K562 (cell line): ENCODE data around the gene TNFAIP8L1.

ENCODE experiments used
- CCAR2 ChIP-seq: fragments of 200-400 bp; formaldehyde crosslinking; IDR thresholded peaks from 2 replicates; pipeline ENCODE4 v1.6.1; 2017; ENCODE audit warnings: mild to moderate bottlenecking, low read depth, low read length
- EP300 ChIP-seq: IDR thresholded peaks from 2 replicates; pipeline ENCODE4 v1.6.1; 2012; ENCODE audit warnings: low read length, improper control_type of control experiment
- EZH2 ChIP-seq: IDR thresholded peaks from 2 replicates; pipeline ENCODE4 v1.6.1; 2012; ENCODE audit warnings: low read depth, mild to moderate bottlenecking, inconsistent platforms, low read length, borderline replicate concordance
- GATAD2B ChIP-seq: fragments of 450-650 bp; IDR thresholded peaks from 2 replicates; pipeline ENCODE4 v1.6.1; 2017; ENCODE audit warnings: mild to moderate bottlenecking, borderline replicate concordance
- HMG20B ChIP-seq: fragments of 250-450 bp; sonication (Bioruptor Pico); IDR thresholded peaks from 2 replicates; pipeline ENCODE4 v1.5.0; 2021; ENCODE audit warnings: mild to moderate bottlenecking
- PHF20 ChIP-seq: fragments of 450-650 bp; IDR thresholded peaks from 2 replicates; pipeline ENCODE4 v1.6.1; 2018; ENCODE audit not compliant: partially characterized antibody
- TARDBP ChIP-seq: fragments of 450-650 bp; IDR thresholded peaks from 2 replicates; pipeline ENCODE4 v1.6.1; 2016
- ZBTB7A ChIP-seq: IDR thresholded peaks from 2 replicates; pipeline ENCODE4 v1.6.1; 2011; ENCODE audit warnings: low read depth, mild to moderate bottlenecking, low read length, moderate library complexity, borderline replicate concordance; ENCODE audit not compliant: control insufficient read depth
- ZEB2 ChIP-seq: fragments of 450-650 bp; IDR thresholded peaks from 2 replicates; pipeline ENCODE4 v1.6.1; 2016
- ZNF77 ChIP-seq: fragments of 250-450 bp; sonication (Bioruptor Pico); IDR thresholded peaks from 2 replicates; pipeline ENCODE4 v1.5.0; 2020
- TF ChIP-seq, protein P1 (sequence below), 3 experiments: IDR thresholded peaks in 2 of 3; conservative IDR thresholded peaks in 1 of 3; 2 replicates each; pipeline ENCODE4 v1.5.1; 2011 to 2012; ENCODE audit warnings: low read length in 3 of 3, mild to moderate bottlenecking in 3 of 3, control low read depth in 2 of 3, improper control_type of control experiment in 1 of 3, inconsistent platforms in 1 of 3, low read depth in 1 of 3, mixed read lengths in 1 of 3, moderate library complexity in 1 of 3; ENCODE audit not compliant: insufficient read depth in 2 of 3
- TF ChIP-seq, protein P2 (sequence below): sonication (generic); formaldehyde crosslinking; IDR thresholded peaks from 2 replicates; pipeline ENCODE4 v1.8.0; 2022; ENCODE audit warnings: mild to moderate bottlenecking, missing genetic modification reagents
- TF ChIP-seq, protein P3 (sequence below): fragments of 450-650 bp; formaldehyde crosslinking; IDR thresholded peaks from 2 replicates; pipeline ENCODE4 v1.4.0; 2020; ENCODE audit warnings: mild to moderate bottlenecking, mixed read lengths
- TF ChIP-seq, protein P4 (sequence below): fragments of 250-450 bp; sonication (Bioruptor Pico); IDR thresholded peaks from 2 replicates; pipeline ENCODE4 v1.5.1; 2021; ENCODE audit warnings: mild to moderate bottlenecking

DNA sequence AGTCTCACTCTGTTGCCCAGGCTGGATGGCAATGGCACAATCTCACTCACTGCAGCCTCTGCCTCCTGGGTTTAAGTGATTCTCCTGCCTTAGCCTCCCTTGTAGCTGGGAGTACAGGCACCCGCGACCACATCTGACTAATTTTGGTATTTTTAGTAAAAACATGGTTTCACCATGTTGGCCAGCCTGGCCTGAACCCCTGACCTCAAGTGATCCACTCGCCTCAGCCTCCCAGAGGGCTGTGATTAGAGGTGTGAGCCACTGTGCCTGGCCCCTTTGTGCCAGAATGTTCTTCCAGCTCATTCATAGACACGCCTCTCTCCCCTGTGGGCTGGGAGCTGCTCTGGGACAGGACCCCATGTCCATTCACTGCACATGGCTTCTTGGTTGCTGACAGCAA, 21.7 kb downstream of the TNFAIP8L1 start:
- no peak for TF ChIP-seq HMG20B (CRISPR knock-in tag)
- TF ChIP-seq, protein P1, sequence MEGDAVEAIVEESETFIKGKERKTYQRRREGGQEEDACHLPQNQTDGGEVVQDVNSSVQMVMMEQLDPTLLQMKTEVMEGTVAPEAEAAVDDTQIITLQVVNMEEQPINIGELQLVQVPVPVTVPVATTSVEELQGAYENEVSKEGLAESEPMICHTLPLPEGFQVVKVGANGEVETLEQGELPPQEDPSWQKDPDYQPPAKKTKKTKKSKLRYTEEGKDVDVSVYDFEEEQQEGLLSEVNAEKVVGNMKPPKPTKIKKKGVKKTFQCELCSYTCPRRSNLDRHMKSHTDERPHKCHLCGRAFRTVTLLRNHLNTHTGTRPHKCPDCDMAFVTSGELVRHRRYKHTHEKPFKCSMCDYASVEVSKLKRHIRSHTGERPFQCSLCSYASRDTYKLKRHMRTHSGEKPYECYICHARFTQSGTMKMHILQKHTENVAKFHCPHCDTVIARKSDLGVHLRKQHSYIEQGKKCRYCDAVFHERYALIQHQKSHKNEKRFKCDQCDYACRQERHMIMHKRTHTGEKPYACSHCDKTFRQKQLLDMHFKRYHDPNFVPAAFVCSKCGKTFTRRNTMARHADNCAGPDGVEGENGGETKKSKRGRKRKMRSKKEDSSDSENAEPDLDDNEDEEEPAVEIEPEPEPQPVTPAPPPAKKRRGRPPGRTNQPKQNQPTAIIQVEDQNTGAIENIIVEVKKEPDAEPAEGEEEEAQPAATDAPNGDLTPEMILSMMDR (IDR thresholded peaks at IDR 0.05 in 2 of 3, conservative IDR thresholded peaks at IDR 0.05 in 1 of 3; ENCODE audit: insufficient read depth in 2 of 3, low read depth in 1 of 3, low read length in 3 of 3), result no peak
- TF ChIP-seq GATAD2B, result no peak
- no peak for TF ChIP-seq CCAR2
- TF ChIP-seq PHF20, result no peak
- no peak for TF ChIP-seq TARDBP
- no peak for TF ChIP-seq ZBTB7A
- no peak for TF ChIP-seq ZEB2
- no peak for TF ChIP-seq EP300
- TF ChIP-seq, protein P2, sequence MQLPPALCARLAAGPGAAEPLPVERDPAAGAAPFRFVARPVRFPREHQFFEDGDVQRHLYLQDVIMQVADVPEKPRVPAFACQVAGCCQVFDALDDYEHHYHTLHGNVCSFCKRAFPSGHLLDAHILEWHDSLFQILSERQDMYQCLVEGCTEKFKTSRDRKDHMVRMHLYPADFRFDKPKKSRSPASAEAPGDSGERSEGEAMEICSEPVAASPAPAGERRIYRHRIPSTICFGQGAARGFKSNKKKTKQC, result no peak
- no peak for TF ChIP-seq EZH2
- TF ChIP-seq, protein P3, sequence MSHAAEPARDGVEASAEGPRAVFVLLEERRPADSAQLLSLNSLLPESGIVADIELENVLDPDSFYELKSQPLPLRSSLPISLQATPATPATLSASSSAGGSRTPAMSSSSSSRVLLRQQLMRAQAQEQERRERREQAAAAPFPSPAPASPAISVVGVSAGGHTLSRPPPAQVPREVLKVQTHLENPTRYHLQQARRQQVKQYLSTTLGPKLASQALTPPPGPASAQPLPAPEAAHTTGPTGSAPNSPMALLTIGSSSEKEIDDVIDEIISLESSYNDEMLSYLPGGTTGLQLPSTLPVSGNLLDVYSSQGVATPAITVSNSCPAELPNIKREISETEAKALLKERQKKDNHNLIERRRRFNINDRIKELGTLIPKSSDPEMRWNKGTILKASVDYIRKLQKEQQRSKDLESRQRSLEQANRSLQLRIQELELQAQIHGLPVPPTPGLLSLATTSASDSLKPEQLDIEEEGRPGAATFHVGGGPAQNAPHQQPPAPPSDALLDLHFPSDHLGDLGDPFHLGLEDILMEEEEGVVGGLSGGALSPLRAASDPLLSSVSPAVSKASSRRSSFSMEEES, result no peak
- TF ChIP-seq, protein P4, sequence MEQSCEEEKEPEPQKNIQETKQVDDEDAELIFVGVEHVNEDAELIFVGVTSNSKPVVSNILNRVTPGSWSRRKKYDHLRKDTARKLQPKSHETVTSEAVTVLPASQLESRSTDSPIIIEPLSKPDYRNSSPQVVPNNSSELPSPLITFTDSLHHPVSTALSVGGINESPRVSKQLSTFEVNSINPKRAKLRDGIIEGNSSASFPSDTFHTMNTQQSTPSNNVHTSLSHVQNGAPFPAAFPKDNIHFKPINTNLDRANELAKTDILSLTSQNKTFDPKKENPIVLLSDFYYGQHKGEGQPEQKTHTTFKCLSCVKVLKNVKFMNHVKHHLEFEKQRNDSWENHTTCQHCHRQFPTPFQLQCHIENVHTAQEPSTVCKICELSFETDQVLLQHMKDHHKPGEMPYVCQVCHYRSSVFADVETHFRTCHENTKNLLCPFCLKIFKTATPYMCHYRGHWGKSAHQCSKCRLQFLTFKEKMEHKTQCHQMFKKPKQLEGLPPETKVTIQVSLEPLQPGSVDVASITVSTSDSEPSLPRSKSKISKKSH (CRISPR knock-in tag), result no peak
- no peak for TF ChIP-seq ZNF77 (CRISPR knock-in tag)
